NOMO-1 (cell line): ENCODE results near the gene SMIM1.

Experiments used
- DNase-seq, 2 experiments: peaks; one replicate each; lab custom pipeline; 2025; ENCODE audit not compliant: unreplicated experiment in 2 of 2; lab: John Stamatoyannopoulos, UW

SMIM1 gene

GRCh38 chr1:3772715-3773571 is at the start of gene SMIM1:
Gene SMIM1, plus strand, starts transcription at chr1:3772749. Its CDS starts 2,625 bp downstream, at chr1:3775374.
- DNase-seq: peak in 1 of 2 experiments; percentile 5

GRCh38 chr1:3722846-3723245 is 49.7 kb upstream of the SMIM1 start:
- no peak for DNase-seq

GRCh38 chr1:3724416-3725030 is 48.0 kb upstream of the SMIM1 start:
- peak; percentile 28 to 47 for DNase-seq

- DNase-seq: no peak
These were observed 47.2 kb upstream of the SMIM1 start for GRCh38 chr1:3725366-3725765.

- no peak for DNase-seq
These were observed 45.3 kb upstream of the SMIM1 start for GRCh38 chr1:3727042-3727824.

- DNase-seq: no peak
These were observed 44.4 kb upstream of the SMIM1 start for GRCh38 chr1:3727825-3728776.

- no peak for DNase-seq
These were observed 42.7 kb upstream of the SMIM1 start for GRCh38 chr1:3729594-3730542.

GRCh38 chr1:3730543-3731247 is 41.9 kb upstream of the SMIM1 start:
- no peak for DNase-seq

GRCh38 chr1:3731583-3732433 is 40.7 kb upstream of the SMIM1 start:
- no peak for DNase-seq

- no peak for DNase-seq
These were observed 40.0 kb upstream of the SMIM1 start for GRCh38 chr1:3732434-3733093.

GRCh38 chr1:3733094-3733882 is 39.3 kb upstream of the SMIM1 start:
- DNase-seq: no peak

GRCh38 chr1:3733883-3734589 is 38.5 kb upstream of the SMIM1 start:
- no peak for DNase-seq

GRCh38 chr1:3734602-3735001 is 37.9 kb upstream of the SMIM1 start:
- no peak for DNase-seq

- no peak for DNase-seq
These were observed 37.4 kb upstream of the SMIM1 start for GRCh38 chr1:3735027-3735681.

- DNase-seq: no peak
These were observed 36.9 kb upstream of the SMIM1 start for GRCh38 chr1:3735688-3736087.
